HCEC 1CT (cell line): ENCODE data around the gene KHDRBS1.
"Not testable (repeated sequence)": the region's sequence is repeated elsewhere in the genome, so short reads cannot be mapped to it uniquely, and the experiment has no call there.

Experiments used
- DNase-seq: peaks from one replicate; pipeline ENCODE4 v3.0.0-alpha.2; 2017

KHDRBS1 gene

DNA sequence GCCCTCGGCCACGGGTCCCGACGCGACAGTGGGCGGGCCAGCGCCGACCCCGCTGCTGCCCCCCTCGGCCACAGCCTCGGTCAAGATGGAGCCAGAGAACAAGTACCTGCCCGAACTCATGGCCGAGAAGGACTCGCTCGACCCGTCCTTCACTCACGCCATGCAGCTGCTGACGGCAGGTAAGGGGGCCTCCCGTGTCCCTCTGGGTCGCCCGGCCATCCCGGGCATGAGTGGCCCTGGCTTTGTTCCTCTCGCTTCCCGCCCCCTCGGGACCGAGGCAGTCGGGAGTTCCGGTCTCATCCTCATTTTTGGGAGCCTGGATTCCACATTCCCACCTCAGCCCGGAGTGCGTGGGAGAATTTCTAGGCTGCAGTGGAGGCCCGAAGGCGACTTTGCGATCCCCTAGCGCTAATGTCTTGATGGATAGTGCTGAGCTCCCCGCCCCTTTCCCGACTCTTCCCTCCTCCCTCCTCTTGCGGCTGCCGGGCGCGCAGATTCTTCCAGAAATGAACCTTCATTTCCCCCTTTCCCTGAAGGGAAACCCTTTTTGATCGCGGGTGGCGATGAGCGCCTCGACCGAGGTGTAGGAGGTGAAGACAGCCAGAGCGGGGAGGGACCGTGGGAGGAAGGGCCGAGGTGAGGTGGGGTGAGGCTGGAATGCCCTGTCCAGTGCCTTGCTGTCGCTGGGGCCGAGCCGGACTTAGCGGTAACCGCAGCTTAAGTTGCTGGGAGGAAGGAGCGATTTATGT, 705 bp downstream of the KHDRBS1 start:
- DNase-seq, result peak; percentile 48

DNA sequence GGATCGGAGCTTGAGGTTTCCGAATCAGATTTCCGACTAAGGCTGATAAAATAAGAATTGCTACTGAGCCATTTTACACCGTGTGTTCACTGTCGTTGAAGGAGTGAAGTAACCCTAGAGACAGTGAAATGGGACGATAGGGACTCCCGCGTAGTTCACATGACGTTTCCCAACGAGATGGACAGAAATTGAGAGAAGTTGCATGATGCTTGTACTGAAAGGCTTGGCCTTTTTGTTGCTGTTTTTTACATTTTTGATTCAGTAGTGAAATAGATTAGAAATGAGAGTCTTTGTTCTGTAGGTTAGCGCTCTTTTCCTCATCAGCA, 1.2 kb downstream of the KHDRBS1 start:
- no peak for DNase-seq

GRCh38 chr1:32020339-32020738, 6.7 kb downstream of the KHDRBS1 start:
- no peak for DNase-seq

- DNase-seq, result not testable (repeated sequence)
Observed at GRCh38 chr1:32021574-32022018, 7.9 kb downstream of the KHDRBS1 start.

DNA sequence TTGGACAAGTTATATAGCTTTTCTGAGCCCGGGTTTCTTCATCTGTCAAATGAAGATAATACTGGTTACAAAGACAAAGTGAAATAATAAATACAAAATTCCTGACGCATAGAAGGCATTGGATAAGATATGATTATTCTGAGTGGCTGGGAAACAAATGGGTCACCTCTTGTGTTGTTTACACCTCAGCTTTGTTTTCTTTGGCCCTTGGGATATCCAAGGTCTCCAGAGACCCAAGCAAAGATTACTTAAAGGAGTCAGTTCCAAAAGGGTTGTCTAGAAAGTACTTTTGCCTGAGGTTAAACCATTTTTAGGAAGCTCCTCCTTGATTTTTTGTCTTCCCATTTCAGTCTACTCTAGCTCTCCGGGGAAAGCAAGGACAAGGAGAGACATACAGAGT, 9.7 kb downstream of the KHDRBS1 start:
- no peak for DNase-seq

DNA sequence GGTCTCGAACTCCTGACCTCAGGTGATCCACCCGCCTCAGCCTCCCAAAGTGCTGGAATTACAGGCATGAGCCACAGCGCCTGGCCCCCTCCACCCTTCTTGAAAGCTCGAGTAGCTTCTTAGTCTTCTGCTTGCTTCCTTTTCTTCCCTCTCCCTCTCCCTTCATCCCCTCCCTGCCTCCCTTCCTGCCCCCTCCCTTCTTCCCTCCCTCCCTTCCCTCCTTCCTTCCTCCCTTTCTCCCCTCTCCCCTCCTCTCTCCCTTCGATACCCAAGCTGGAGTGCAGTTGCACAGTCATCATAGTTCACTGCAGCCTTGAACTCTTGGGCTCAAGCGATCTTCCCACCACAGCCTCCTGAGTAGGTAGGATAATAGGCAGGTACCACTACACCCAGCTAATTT, 11.8 kb downstream of the KHDRBS1 start:
- DNase-seq, result no peak

GRCh38 chr1:32028746-32029145, 15.1 kb downstream of the KHDRBS1 start:
- no peak for DNase-seq

- DNase-seq, result peak; percentile 81
Observed at GRCh38 chr1:32031578-32032274, 18.1 kb downstream of the KHDRBS1 start.

- no peak for DNase-seq
Observed at GRCh38 chr1:32032275-32032615, 18.6 kb downstream of the KHDRBS1 start.

- DNase-seq, result no peak
Observed at GRCh38 chr1:32035119-32035518, 21.5 kb downstream of the KHDRBS1 start.

DNA sequence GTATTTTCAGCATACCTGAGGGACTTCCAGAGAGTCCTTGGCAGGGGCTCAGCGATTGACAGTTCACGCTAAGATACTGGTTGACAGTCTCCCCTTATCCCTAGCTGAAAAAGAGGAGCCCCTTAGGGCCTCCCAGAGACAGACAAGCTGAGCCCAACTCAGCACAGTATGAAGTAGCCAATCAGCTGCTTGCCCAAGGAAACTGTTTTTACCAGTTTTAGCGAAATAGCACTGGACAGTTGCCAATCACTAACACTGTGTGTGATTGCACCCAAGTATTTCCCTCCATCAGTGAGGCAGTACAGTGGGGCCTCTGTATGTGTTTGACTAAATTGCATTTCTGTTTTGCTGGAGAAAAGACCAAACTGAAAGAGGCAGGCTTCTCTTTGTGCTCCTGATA, 27.0 kb downstream of the KHDRBS1 start:
- DNase-seq, result no peak

DNA sequence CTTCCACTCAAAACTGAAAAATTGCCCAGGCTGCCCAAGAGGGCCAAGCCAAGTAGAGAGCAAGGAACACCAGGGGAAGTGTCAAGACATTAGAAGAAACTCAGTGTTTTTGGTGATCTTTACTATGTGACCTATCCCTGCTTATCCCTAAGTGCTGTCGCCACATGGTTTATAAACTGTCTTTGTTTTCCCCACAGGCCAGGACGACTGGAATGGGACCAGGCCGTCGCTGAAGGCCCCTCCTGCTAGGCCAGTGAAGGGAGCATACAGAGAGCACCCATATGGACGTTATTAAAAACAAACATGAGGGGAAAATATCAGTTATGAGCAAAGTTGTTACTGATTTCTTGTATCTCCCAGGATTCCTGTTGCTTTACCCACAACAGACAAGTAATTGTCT, 28.7 kb downstream of the KHDRBS1 start:
- no peak for DNase-seq

- DNase-seq, result no peak
Observed at GRCh38 chr1:32044234-32044633, 30.6 kb downstream of the KHDRBS1 start.

DNA sequence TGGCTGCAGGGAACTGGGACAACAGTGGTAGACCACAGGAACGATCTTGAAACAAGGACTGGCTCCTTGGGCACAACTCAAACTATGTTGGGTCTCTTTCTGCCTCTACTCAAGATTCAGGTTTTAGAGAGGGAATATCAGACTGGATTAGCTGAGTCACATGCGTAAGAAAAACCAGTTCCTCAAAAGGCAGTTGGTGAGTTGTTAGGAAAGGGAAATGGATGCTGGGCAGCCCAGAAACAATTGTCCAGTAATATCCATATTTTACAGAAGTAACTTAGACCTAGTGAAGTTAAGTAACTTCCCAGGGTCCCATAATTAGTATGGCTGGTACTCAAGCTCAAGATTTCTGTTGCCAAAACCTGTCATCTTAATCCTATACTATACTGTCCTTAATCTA, 32.1 kb downstream of the KHDRBS1 start:
- DNase-seq, result no peak

GRCh38 chr1:32047701-32048100, 34.0 kb downstream of the KHDRBS1 start:
- DNase-seq, result peak; percentile 23

DNA sequence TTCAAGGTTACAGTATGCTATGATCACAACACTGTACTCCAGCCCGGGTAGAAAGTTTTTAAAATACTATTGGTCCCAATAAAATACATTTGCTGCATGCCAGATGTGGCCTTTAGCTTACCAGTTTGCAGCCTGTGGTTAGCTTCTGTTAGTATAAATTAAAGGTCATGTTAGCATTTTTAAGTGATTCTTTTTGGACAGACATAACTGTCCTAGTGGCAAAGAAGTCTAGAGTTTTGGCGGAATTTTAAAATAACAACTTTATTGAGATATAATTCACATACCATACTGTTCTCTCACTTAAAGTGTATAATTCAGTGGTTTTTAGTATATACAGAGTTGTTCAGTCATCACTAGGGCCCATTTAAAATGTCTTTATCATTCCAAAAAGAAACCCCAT, 34.8 kb downstream of the KHDRBS1 start:
- DNase-seq, result no peak

DNA sequence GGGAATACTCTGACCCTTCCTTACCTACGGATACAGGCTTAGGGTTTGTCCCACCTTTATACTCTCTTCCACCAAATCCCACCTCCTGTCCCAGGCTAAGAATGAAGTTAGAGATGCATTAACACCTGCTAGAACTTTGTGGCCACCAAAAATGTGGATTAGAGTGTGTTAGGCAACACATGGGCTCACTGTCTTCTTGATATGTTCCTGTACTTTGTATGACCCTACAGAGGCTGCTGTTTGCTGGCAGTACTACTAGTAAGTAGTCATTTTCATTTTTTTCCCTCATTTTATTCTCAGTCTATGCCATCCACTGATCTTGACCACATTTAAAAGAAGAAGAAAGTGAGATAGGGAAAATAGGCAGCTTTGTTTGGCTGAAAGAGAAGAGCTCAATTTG, 38.0 kb downstream of the KHDRBS1 start:
- no peak for DNase-seq

DNA sequence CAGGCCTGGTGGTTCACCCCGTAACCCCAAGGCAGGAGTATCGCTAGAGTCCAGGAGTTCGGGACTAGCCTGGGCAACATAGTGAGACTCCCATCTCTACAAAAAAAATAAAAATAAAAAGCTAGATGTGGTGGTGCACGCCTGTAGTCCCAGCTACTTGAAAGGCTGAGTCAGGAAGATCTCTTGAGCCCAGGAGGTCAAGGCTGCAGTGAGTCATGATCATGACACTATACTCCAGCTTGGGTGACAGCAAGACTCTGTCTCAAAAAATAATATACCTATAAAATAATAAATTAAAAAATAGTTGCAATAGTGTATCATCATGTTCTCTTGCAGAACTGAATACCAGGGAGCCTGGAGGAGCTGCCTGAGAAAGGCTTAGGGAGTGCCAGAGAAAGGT, 39.2 kb downstream of the KHDRBS1 start:
- peak; percentile 55 for DNase-seq

DNA sequence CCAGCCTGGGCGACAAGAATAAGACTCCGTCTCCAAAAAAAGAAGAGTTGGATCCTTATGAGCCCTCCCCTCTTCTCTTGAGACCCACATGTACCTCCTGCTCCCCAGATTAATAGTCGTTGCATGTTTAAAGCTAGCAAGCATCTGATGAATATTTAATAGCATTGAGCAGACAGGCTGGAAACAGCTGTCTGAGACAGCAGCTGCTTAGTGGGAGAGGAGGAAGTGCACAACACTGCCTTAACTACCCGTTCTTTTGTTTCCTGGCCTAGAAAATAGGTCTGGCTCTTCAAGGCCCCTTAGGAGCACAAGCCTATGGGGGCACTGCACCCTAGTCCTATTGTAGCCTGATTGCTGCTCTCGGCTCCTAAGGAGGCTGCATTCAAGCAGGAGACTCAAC, 41.7 kb downstream of the KHDRBS1 start:
- no peak for DNase-seq

DNA sequence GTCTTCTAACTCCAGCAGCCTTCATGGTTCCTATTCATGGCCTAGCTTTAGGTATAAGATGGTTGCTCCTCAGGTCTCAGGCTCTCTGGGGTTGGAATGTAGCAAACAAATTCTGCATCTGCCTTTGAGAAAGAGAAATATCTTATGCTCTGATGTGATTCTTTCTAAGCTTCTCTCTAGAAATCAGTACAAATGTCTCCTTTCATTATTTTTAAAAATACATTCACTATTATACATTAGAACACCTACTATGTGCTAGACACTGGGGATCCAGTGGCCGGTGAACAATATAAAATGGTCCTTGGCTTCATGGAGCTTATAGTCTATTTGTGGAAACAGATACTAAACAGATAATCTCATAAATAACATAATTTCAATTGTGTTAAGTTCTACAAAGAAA, 42.9 kb downstream of the KHDRBS1 start:
- no peak for DNase-seq

- no peak for DNase-seq
Observed at GRCh38 chr1:32060914-32061313, 47.2 kb downstream of the KHDRBS1 start.

- DNase-seq, result no peak
Observed at GRCh38 chr1:32062867-32063230, 49.2 kb downstream of the KHDRBS1 start.

GRCh38 chr1:32063261-32063681, 49.6 kb downstream of the KHDRBS1 start:
- DNase-seq, result peak; percentile 60

DNA sequence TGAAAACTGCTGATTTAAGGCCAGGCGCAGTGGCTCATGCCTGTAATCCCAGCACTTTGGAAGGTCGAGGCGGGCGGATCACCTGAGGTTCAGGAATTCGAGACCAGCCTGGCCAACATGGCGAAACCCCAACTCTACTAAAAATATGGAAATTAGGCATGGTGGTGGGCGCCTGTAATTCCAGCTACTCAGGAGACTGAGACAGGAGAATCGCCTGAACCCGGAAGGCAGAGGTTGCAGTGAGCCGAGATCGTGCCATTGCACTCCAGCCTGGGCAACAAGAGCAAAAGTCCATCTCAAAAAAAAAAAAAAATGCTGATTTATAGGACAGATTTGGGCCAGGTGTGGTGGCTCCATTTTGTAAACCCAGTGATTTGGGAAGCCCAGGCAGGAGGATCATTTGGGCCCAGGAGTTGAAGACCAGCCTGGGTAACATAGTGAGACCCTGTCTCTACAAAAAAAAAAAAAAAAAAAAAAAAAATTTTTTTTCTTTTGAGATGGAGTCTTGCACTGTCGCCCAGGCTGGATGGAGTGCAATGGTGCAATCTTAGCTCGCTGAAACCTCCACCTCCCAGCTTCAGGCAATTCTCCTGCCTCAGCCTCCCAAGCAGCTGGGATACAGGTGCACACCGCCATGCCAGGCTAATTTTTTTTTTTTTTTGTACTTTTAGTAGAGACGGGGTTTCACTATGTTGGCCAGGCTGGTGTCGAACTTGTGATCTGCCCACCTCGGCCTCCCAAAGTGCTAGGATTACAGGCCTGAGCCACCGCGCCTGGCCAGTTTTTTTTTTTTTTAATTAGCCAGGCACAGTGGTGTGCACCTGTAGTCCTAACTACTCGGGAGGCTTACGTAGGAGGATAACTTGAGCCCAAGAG, 52.2 kb downstream of the KHDRBS1 start:
- not testable (repeated sequence) for DNase-seq
